Erythroblast (primary cell): ENCODE measurements around the gene G6PC2.

Experiments used
- GATA1 ChIP-seq: IDR thresholded peaks from 2 replicates; pipeline ENCODE4 v1.6.1; 2011; ENCODE audit warnings: low read depth, mild to moderate bottlenecking, control low read depth, low read length, moderate library complexity
- POLR2A ChIP-seq: IDR thresholded peaks from 2 replicates; pipeline ENCODE4 v1.6.1; 2011; ENCODE audit warnings: mild to moderate bottlenecking, low read length

- TF ChIP-seq POLR2A (no peak), GATA1 (no peak)
Measured at GRCh38 chr2:168904358-168904757, 3.3 kb downstream of the G6PC2 start.
